ENCODE data around the gene NOVA1.

DNA sequence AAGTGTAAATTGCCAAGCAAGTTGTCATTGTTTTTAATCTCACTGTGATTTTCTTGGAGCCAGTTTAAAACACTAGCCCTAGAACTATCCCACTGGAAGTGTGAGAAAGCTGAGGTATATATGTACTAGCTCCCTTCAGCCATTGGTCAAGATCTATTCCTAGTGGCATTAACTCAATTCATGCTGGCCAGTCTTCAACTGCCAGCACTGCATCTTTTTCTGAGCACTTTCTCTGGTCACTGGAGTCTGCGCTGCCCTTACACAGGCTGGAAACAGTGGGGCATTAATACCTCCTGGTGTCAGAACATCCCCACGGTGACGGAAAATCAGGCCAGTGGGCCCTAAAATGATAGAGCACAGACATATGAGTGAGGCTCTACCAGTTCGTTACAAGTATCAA, 4.0 kb upstream of the NOVA1 start:
- TF ChIP-seq, protein P1, sequence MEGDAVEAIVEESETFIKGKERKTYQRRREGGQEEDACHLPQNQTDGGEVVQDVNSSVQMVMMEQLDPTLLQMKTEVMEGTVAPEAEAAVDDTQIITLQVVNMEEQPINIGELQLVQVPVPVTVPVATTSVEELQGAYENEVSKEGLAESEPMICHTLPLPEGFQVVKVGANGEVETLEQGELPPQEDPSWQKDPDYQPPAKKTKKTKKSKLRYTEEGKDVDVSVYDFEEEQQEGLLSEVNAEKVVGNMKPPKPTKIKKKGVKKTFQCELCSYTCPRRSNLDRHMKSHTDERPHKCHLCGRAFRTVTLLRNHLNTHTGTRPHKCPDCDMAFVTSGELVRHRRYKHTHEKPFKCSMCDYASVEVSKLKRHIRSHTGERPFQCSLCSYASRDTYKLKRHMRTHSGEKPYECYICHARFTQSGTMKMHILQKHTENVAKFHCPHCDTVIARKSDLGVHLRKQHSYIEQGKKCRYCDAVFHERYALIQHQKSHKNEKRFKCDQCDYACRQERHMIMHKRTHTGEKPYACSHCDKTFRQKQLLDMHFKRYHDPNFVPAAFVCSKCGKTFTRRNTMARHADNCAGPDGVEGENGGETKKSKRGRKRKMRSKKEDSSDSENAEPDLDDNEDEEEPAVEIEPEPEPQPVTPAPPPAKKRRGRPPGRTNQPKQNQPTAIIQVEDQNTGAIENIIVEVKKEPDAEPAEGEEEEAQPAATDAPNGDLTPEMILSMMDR (conservative IDR thresholded peaks at IDR 0.05; ENCODE audit: low read depth, low read length): no peak
- TF ChIP-seq RAD21 (IDR thresholded peaks at IDR 0.05; ENCODE audit: low read length): no peak
- TF ChIP-seq, protein P2, sequence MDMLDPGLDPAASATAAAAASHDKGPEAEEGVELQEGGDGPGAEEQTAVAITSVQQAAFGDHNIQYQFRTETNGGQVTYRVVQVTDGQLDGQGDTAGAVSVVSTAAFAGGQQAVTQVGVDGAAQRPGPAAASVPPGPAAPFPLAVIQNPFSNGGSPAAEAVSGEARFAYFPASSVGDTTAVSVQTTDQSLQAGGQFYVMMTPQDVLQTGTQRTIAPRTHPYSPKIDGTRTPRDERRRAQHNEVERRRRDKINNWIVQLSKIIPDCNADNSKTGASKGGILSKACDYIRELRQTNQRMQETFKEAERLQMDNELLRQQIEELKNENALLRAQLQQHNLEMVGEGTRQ (IDR thresholded peaks at IDR 0.05; ENCODE audit: low read depth, low read length): no peak
- TF ChIP-seq NFE2L2 (IDR thresholded peaks at IDR 0.05; ENCODE audit: low read depth, low read length): no peak
- no peak for TF ChIP-seq MAFK (IDR thresholded peaks at IDR 0.05; ENCODE audit: low read depth, low read length)
- no peak for TF ChIP-seq POLR2A (IDR thresholded peaks at IDR 0.05; ENCODE audit: low read depth, low read length)
- no peak for TF ChIP-seq RFX5 (IDR thresholded peaks at IDR 0.05; ENCODE audit: low read depth, low read length)
- TF ChIP-seq, protein P3, sequence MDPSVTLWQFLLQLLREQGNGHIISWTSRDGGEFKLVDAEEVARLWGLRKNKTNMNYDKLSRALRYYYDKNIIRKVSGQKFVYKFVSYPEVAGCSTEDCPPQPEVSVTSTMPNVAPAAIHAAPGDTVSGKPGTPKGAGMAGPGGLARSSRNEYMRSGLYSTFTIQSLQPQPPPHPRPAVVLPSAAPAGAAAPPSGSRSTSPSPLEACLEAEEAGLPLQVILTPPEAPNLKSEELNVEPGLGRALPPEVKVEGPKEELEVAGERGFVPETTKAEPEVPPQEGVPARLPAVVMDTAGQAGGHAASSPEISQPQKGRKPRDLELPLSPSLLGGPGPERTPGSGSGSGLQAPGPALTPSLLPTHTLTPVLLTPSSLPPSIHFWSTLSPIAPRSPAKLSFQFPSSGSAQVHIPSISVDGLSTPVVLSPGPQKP (IDR thresholded peaks at IDR 0.05; ENCODE audit: borderline replicate concordance, low read depth, low read length): no peak
- no peak for TF ChIP-seq CHD1 (IDR thresholded peaks at IDR 0.05; ENCODE audit: low read depth, low read length)
